ENCODE data around the gene CAPN14.

Gene CAPN14

GRCh38 chr2:31227711-31228125, 10.4 kb upstream of the CAPN14 start:
- FAIRE-seq (no peak), DNase-seq (ENCODE audit: insufficient read length, low spot score) (no peak)

GRCh38 chr2:31227110-31227509, 9.8 kb upstream of the CAPN14 start:
- FAIRE-seq = no peak
- no peak for DNase-seq (ENCODE audit: insufficient read length, low spot score)

- DNase-seq (ENCODE audit: insufficient read length, low spot score) = no peak
- no peak for FAIRE-seq
Observed at GRCh38 chr2:31226266-31226665, 9.0 kb upstream of the CAPN14 start.

GRCh38 chr2:31223749-31224148, 6.4 kb upstream of the CAPN14 start:
- no peak for DNase-seq (ENCODE audit: insufficient read length, low spot score)
- no peak for FAIRE-seq

GRCh38 chr2:31223026-31223425, 5.7 kb upstream of the CAPN14 start:
- DNase-seq (ENCODE audit: insufficient read length, low spot score) (no peak), FAIRE-seq (no peak)

- FAIRE-seq (no peak), DNase-seq (ENCODE audit: insufficient read length, low spot score) (no peak)
Observed at GRCh38 chr2:31222071-31222470, 4.8 kb upstream of the CAPN14 start.

- FAIRE-seq (no peak), DNase-seq (ENCODE audit: insufficient read length, low spot score) (no peak)
Observed at GRCh38 chr2:31221544-31221943, 4.2 kb upstream of the CAPN14 start.

GRCh38 chr2:31219131-31219969, 2.0 kb upstream of the CAPN14 start:
- FAIRE-seq (no peak), DNase-seq (ENCODE audit: insufficient read length, low spot score) (no peak)

GRCh38 chr2:31216734-31217133, 581 bp downstream of the CAPN14 start:
- no peak for FAIRE-seq
- no peak for DNase-seq (ENCODE audit: insufficient read length, low spot score)

GRCh38 chr2:31214444-31214915, 2.8 kb downstream of the CAPN14 start:
- DNase-seq (ENCODE audit: insufficient read length, low spot score) (no peak), FAIRE-seq (no peak)

- no peak for FAIRE-seq
- no peak for DNase-seq (ENCODE audit: insufficient read length, low spot score)
Observed at GRCh38 chr2:31213601-31214443, 3.5 kb downstream of the CAPN14 start.

- no peak for FAIRE-seq
- DNase-seq (ENCODE audit: insufficient read length, low spot score) = no peak
Observed at GRCh38 chr2:31212659-31213600, 4.4 kb downstream of the CAPN14 start.

GRCh38 chr2:31208240-31208639, 9.1 kb downstream of the CAPN14 start:
- FAIRE-seq = no peak
- DNase-seq (ENCODE audit: insufficient read length, low spot score) = no peak

GRCh38 chr2:31207790-31208189, 9.5 kb downstream of the CAPN14 start:
- DNase-seq (ENCODE audit: insufficient read length, low spot score) (no peak), FAIRE-seq (no peak)

GRCh38 chr2:31205613-31206012, 11.7 kb downstream of the CAPN14 start:
- DNase-seq (ENCODE audit: insufficient read length, low spot score) = no peak
- FAIRE-seq = no peak

- FAIRE-seq (no peak), DNase-seq (ENCODE audit: insufficient read length, low spot score) (no peak)
Observed at GRCh38 chr2:31205186-31205585, 12.1 kb downstream of the CAPN14 start.

GRCh38 chr2:31204783-31205182, 12.5 kb downstream of the CAPN14 start:
- FAIRE-seq = no peak
- no peak for DNase-seq (ENCODE audit: insufficient read length, low spot score)

- DNase-seq (ENCODE audit: insufficient read length, low spot score) = no peak
Observed at GRCh38 chr2:31203916-31204315, 13.4 kb downstream of the CAPN14 start.

GRCh38 chr2:31202833-31203232, 14.5 kb downstream of the CAPN14 start:
- FAIRE-seq (no peak), DNase-seq (ENCODE audit: insufficient read length, low spot score) (no peak)

More at GRCh38 chr2:31203916-31204315, 13.4 kb downstream of the CAPN14 start:
- no peak for FAIRE-seq

- no peak for FAIRE-seq
- no peak for DNase-seq (ENCODE audit: insufficient read length, low spot score)
Observed at GRCh38 chr2:31202041-31202440, 15.3 kb downstream of the CAPN14 start.

- DNase-seq (ENCODE audit: insufficient read length, low spot score) (no peak), FAIRE-seq (peak; percentile 96)
Observed at GRCh38 chr2:31200972-31201371, 16.3 kb downstream of the CAPN14 start.
